MCF 10A (cell line): ENCODE measurements around the gene CASTOR1. TPM values are rescaled to one million over a fixed set of nuclear protein-coding genes. Genes with fewer than 3 reads are reported as not detected.

Source experiments
- BruUV-seq: library from RNA; stranded (reverse); fragments of 400-500 nt; replicated peaks from 2 replicates; lab custom pipeline; 2021; lab: Mats Ljungman, UMichigan
- CTCF ChIA-PET: fragments of 300-600 bp; sonication (Branson Sonifier 250); formaldehyde crosslinking; extraction: SDS; loops from one replicate; lab custom pipeline; 2021; ENCODE audit warnings: antibody characterized with exemption, inconsistent platforms; lab: Yijun Ruan, JAX
- POLR2A ChIA-PET: fragments of 300-600, 350-650 bp; sonication (Branson Sonifier 250); formaldehyde crosslinking; extraction: SDS; loops from one replicate; lab custom pipeline; 2020; ENCODE audit warnings: antibody characterized with exemption, inconsistent platforms; lab: Yijun Ruan, JAX
- DNase-seq: peaks from one replicate; pipeline ENCODE4 v3.0.0-alpha.2; 2018; ENCODE audit not compliant: unreplicated experiment
- H3K27ac Mint-ChIP-seq: one replicate; pipeline ENCODE4 v1.8.0; 2022; ENCODE audit warnings: mild to moderate bottlenecking, low read depth, mixed read lengths; ENCODE audit not compliant: unreplicated experiment
- H3K27me3 Mint-ChIP-seq: one replicate; pipeline ENCODE4 v1.8.0; 2022; ENCODE audit warnings: mixed read lengths; ENCODE audit not compliant: insufficient read depth, unreplicated experiment
- H3K36me3 Mint-ChIP-seq: one replicate; pipeline ENCODE4 v1.8.0; 2022; ENCODE audit warnings: mild to moderate bottlenecking, moderate library complexity, mixed read lengths; ENCODE audit not compliant: insufficient read depth, unreplicated experiment
- H3K4me1 Mint-ChIP-seq: one replicate; pipeline ENCODE4 v1.8.0; 2022; ENCODE audit warnings: mixed read lengths; ENCODE audit not compliant: insufficient read depth, unreplicated experiment
- H3K4me3 Mint-ChIP-seq: one replicate; pipeline ENCODE4 v1.8.0; 2022; ENCODE audit warnings: mild to moderate bottlenecking, moderate library complexity, mixed read lengths; ENCODE audit not compliant: unreplicated experiment
- H3K9me3 Mint-ChIP-seq: one replicate; pipeline ENCODE4 v1.8.0; 2022; ENCODE audit warnings: mixed read lengths; ENCODE audit not compliant: unreplicated experiment
- CTCF ChIP-seq: fragments of 200-600 bp; IDR thresholded peaks from one replicate; pipeline ENCODE4 v1.8.0; 2022; ENCODE audit warnings: antibody characterized with exemption, mild to moderate bottlenecking; ENCODE audit not compliant: unreplicated experiment
- intact Hi-C: fragments of 100-400 bp; cut with micrococcal nuclease; formaldehyde crosslinking; loops from 2 replicates; pipeline ENCODE4 v1.14.1; 2022
- total RNA-seq: library from RNA; stranded (reverse); gene quantifications from 2 replicates; pipeline ENCODE4 v1.2.3, GENCODE V29; 2022

Gene CASTOR1
- total RNA-seq, 1 experiment from 2014 or later: 1.2 TPM

GRCh38 chr22:30283342-30283741, 6.0 kb downstream of the CASTOR1 start:
- H3K36me3 Mint-ChIP-seq: no peaks in the 10 kb centered on the region
- intact Hi-C loops: no loop called here

GRCh38 chr22:30282616-30283046, 6.7 kb downstream of the CASTOR1 start:
- POLR2A ChIA-PET: interaction anchor here (1.4 kb wide), 1 partner anchor 44 kb away, joined by 3 read pairs; the partner anchor contains the start of gene TBC1D10A
- CTCF ChIA-PET: interaction anchor here (0.6 to 1.5 kb wide), 6 partner anchors 19 to 203 kb away, joined by 3 to 8 read pairs (median 4); no protein-coding TSS in a partner anchor
- Mint-ChIP-seq H3K4me1 (peaks cover 30% of the 10 kb centered on the region), H3K4me3 (no peak overlapping the region), H3K27me3 (no peaks in the 10 kb centered on the region), H3K36me3 (no peaks in the 10 kb centered on the region), H3K27ac (no peak overlapping the region), H3K9me3 (no peaks in the 10 kb centered on the region)
- DNase-seq: no peak
- intact Hi-C loops: no loop called here
- TF ChIP-seq CTCF: no peak
- BruUV-seq: no TSS peak

More at GRCh38 chr22:30283342-30283741, 6.0 kb downstream of the CASTOR1 start:
- no TSS peak for BruUV-seq
- CTCF ChIA-PET: interaction anchor here (0.6 to 1.5 kb wide), 7 partner anchors 9 to 202 kb away, joined by 3 to 8 read pairs (median 4); no protein-coding TSS in a partner anchor
- no peak for TF ChIP-seq CTCF
- no peak overlapping the region for H3K4me3 Mint-ChIP-seq
- H3K9me3 Mint-ChIP-seq: no peaks in the 10 kb centered on the region
- POLR2A ChIA-PET: interaction anchor here (1.4 kb wide), 1 partner anchor 43 kb away, joined by 3 read pairs; the partner anchor contains the start of gene TBC1D10A
- peaks cover 23% of the 10 kb centered on the region for H3K4me1 Mint-ChIP-seq
- no peak for DNase-seq
- no peaks in the 10 kb centered on the region for H3K27me3 Mint-ChIP-seq
- no peak overlapping the region for H3K27ac Mint-ChIP-seq

- ChIA-PET CTCF (interaction anchor here (0.7 to 2.1 kb wide), 9 partner anchors 8 to 475 kb away, joined by 3 to 12 read pairs (median 4); partner anchors contain the start of gene CASTOR1), POLR2A (interaction anchor here (0.9 to 2.4 kb wide), 3 partner anchors 8 to 47 kb away, joined by 5 to 6 read pairs (median 5); no protein-coding TSS in a partner anchor)
- H3K4me3 Mint-ChIP-seq: no peak overlapping the region
- H3K36me3 Mint-ChIP-seq: no peaks in the 10 kb centered on the region
- DNase-seq: no peak
- no peak overlapping the region for H3K27ac Mint-ChIP-seq
- TF ChIP-seq CTCF: no peak
- no peaks in the 10 kb centered on the region for H3K9me3 Mint-ChIP-seq
- BruUV-seq: no TSS peak
- H3K27me3 Mint-ChIP-seq: no peaks in the 10 kb centered on the region
- intact Hi-C loops: no loop called here
- peaks cover 31% of the 10 kb centered on the region for H3K4me1 Mint-ChIP-seq
Observed at GRCh38 chr22:30280505-30280904, 8.8 kb downstream of the CASTOR1 start.

- DNase-seq: no peak
- intact Hi-C loops: no loop called here
- no peak overlapping the region for H3K27ac Mint-ChIP-seq
- ChIA-PET POLR2A (interaction anchor here (0.9 to 2.4 kb wide), 3 partner anchors 8 to 48 kb away, joined by 5 to 6 read pairs (median 5); no protein-coding TSS in a partner anchor), CTCF (interaction anchor here (0.8 to 2.1 kb wide), 8 partner anchors 8 to 475 kb away, joined by 3 to 12 read pairs (median 6); partner anchors contain the start of gene CASTOR1)
- no peaks in the 10 kb centered on the region for H3K9me3 Mint-ChIP-seq
- H3K4me3 Mint-ChIP-seq: no peak overlapping the region
- H3K27me3 Mint-ChIP-seq: no peaks in the 10 kb centered on the region
- H3K4me1 Mint-ChIP-seq: peaks cover 29% of the 10 kb centered on the region
- H3K36me3 Mint-ChIP-seq: no peaks in the 10 kb centered on the region
- TF ChIP-seq CTCF: no peak
- no TSS peak for BruUV-seq
Observed at GRCh38 chr22:30279932-30280331, 9.4 kb downstream of the CASTOR1 start.
